Smooth muscle cell of the brain vasculature (primary cell): Measurements from ENCODE around the gene XG.
"Not testable (repeated sequence)": the region's sequence is repeated elsewhere in the genome, so short reads cannot be mapped to it uniquely, and the experiment has no call there.

ENCODE experiments used
- DNase-seq: peaks from one replicate; pipeline ENCODE4 v3.0.0-alpha.2; 2012; ENCODE audit warnings: low read depth, low spot score

The XG gene

GRCh38 chrX:2733286-2733685 lies 18.6 kb upstream of the XG start:
- no peak for DNase-seq

GRCh38 chrX:2735270-2735669 lies 16.6 kb upstream of the XG start:
- no peak for DNase-seq

GRCh38 chrX:2740672-2741071 lies 11.2 kb upstream of the XG start:
- no peak for DNase-seq

GRCh38 chrX:2741386-2741785 lies 10.5 kb upstream of the XG start:
- no peak for DNase-seq

DNA sequence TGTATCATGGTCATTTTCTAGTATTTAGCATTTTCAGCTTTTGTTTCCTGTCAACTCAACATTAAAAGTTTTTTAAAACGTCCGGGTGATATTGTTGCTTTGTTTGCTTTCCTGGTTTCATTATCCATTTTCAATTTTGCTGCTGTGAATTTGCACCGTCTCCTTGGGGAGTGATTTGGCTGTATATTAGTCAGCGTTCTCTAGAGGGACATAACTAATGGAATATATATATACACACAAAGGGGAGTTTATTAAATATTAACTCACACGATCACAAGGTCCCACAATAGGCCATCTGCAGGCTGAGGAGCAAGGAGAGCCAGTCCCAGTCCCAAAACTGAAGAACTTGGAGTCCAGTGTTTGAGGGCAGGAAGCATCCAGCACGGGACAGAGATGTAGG lies 5.6 kb upstream of the XG start:
- not testable (repeated sequence) for DNase-seq

DNA sequence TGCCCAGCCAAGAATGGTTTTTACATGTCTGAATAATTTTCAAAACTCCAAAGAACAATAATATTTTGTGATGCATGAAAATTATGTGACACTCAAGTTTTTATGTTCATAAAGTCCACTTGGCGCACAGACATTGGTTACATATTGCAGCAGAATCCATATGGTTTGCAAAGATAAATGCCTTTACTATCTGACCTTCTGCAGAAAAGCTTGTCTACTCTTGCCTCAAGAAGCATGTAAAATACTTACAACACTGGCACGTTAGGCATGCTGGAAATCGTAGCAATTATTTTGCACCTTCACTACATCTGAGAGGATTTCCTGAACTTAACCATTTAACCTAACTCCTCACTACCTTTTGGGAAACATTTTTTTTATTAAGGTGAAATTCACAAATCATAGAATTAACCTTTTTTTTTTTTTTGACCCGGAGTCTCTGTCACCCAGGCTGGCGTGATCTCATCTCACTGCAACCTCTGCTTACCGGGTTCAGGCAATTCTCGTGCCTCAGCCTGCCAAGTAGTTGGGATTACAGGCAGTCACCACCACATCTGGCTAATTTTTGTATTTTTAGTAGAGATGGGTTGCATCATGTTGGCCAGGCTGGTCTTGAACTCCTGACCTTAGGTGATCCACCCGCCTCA lies 3.5 kb upstream of the XG start:
- no peak for DNase-seq

DNA sequence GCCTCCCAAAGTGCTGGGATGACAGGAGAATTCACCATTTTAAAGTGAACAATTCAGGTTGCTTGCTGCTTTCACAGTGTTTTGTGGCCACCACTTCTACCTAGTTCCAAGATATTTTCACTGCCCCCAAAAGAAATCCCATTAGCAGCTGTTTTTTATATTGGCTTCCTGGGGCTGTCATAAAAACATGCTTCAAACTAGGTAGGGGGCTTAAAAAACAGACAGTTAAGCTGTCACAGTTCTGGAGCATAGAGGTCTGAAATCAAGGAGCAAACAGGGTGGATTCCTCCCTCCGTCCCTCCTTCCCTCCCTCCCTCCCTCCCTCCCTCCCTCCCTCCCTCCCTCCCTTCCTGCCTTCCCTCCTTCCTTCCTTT lies 3.0 kb upstream of the XG start:
- DNase-seq = no peak

DNA sequence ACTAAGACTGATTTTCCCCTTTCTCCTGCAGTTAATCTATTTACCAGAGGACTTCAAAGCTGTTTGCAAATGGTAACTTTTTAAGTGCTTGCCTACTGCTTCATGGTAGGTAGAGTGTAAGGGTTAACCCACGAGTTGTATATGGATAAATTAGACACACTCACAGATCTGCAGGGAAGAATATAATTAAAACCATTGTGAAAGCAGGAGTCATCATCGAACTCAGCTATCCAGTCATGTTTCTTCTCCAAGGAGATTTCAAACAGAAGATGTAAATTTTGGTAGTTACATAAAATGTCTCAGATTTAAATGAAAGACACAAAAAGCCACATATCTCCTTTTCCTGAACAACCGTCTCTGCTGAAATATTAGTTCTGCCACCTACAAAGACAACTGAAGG lies 549 bp upstream of the XG start:
- DNase-seq = no peak

- DNase-seq = not testable (repeated sequence)
Observed at GRCh38 chrX:2752441-2752840, 601 bp downstream of the XG start.

DNA sequence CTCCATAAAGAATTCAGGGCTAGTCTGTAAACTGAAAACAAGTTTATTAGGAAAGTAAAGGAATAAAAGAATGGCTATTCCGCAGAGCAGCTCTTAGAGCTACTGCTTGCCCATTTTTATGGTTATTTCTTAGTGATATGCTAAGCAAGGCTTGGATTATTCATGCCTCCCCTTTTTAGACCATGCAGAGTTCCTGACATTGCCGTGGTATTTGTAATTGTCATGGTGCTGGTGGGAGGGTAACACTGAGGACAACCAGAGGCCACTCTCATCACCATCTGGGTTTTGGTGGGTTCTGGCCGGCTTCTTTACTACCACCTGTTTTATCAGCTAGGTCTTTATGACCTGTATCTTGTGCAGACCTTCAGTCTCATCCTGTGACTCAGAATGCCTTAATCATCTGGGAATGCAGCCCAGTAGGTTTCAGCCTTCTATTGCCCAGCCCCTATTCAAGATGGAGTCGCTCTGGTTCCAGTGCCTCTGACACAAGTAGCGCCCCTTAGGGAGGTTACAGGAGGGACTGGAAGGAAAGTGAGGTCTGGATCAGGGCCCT lies 3.4 kb downstream of the XG start:
- not testable (repeated sequence) for DNase-seq

DNA sequence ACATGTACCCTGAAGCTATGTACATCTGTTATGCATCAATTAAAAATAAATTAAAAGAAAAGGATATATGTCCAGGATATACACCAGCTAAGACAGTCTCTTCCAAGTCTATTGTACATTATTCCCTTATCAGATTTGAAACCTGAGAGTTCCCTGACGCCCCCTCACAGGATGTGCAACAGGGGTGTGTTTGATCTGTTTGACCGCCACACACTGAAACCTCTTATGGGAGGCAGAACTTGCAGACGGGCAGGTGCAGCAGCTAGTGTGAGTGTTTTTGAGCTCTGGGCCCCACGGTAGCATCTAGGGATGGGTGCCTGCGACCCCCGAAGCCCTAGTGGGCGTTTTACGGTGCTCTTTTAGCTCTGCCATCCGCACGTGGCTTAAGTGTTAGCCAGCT lies 4.7 kb downstream of the XG start:
- no peak for DNase-seq

DNA sequence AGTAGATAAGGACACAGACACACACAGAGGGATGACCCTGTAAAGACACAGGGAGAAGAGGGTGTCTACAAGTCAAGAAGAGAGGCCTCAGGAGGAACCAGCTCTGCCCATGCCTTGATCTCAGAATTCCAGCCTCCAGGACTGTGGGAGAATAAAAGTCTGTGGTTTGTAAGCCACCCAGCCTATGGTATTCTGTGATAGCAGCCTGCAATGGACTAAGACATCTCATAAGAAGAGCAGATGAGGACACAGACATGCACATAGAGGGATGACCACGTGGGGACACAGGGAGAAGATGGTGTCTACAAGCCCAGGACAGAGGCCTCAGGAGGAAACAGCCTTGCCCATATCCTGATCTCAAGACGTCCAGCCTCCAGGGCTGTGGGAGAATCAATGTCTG lies 9.4 kb downstream of the XG start:
- no peak for DNase-seq

GRCh38 chrX:2762671-2763070 lies 10.8 kb downstream of the XG start:
- not testable (repeated sequence) for DNase-seq

- DNase-seq = not testable (repeated sequence)
Observed at GRCh38 chrX:2764766-2765548, 13.1 kb downstream of the XG start.

- no peak for DNase-seq
Observed at GRCh38 chrX:2765549-2765830, 13.7 kb downstream of the XG start.

DNA sequence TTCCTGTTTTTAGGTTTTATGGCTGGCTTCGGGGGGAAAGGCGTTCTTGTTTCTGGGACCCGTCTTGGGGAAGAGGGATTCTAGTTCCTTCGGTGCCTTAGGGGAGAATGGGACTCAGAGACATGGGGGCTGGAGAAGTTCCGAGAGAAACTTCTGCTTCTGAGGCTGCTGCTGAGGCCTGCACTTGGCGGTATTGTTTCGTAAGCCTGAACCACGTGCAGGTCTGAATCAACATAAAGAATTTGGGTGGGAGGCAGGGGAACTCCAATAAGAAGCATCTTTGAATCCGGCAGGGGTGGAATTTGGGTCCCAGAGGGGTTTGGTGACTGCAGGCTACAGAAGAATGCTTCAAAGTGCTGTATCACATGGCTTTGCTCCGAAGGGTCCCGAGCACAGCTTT lies 15.1 kb downstream of the XG start:
- DNase-seq = no peak

DNA sequence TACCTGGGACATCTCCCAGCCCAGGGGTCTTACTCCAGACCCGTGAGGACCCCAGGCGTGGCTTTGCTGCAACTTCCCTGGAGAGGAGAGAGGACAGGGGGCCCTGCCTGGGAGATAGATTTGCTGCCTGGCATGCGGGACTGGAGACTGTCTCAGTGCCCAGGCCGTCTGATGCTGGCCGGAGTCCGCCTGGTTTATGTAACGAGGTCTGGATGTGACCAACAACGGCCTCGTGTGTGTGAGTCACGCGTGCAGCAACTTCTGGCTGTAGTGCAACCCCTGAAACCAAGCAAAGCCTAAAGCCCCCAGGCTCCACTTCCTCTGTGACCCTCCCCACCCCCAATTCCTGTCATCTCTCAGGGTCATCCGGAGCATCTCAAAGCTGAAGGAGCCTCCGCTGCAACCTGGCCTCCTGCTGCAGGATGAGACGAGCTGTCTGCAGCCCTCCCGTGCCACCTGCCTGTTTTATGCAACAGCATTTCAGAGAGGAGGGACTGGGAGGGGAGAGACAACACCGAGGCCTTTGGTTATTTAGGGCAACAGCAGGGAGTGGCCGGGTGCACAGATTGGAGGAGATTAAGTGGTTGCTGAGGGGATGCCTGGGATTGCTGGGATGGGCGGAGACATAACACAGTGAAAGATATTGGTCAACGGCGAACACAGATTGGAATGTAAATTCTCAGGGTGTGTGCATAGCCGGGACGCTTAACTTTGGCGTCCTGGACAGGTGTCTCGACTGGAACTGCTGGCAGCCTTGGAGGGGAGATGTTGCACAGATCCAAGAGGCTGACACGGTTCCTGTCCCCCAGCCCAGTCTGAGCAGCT lies 16.0 kb downstream of the XG start:
- DNase-seq = no peak

GRCh38 chrX:2769615-2770014 lies 17.8 kb downstream of the XG start:
- no peak for DNase-seq

- DNase-seq = not testable (repeated sequence)
Observed at GRCh38 chrX:2773166-2774055, 21.6 kb downstream of the XG start.

- DNase-seq = no peak
Observed at GRCh38 chrX:2774057-2774456, 22.2 kb downstream of the XG start.

GRCh38 chrX:2774776-2775175 lies 22.9 kb downstream of the XG start:
- DNase-seq = no peak
